ENCODE results near the gene BTAF1. TPM values are rescaled to one million over a fixed set of nuclear protein-coding genes. Genes with fewer than 3 reads are reported as not detected.
"Not testable (repeated sequence)": the region's sequence is repeated elsewhere in the genome, so short reads cannot be mapped to it uniquely, and the experiment has no call there.

BTAF1 gene
- polyA plus RNA-seq, 1 donor (not counting 4 experiments of a cell fraction or from before 2014, with no cell fraction given): 42.9 TPM

- no peaks in the 10 kb centered on the region for H4K20me1 ChIP-seq (ENCODE audit: control insufficient read depth, extremely low read depth, insufficient read depth, low read length)
- H3K79me2 ChIP-seq (ENCODE audit: control insufficient read depth, insufficient read depth, low read length): no peaks in the 10 kb centered on the region
- no peaks in the 10 kb centered on the region for H3K27me3 ChIP-seq (ENCODE audit: control insufficient read depth, extremely low read depth, insufficient read depth, low read length)
- no peak overlapping the region for H3K27ac ChIP-seq (ENCODE audit: control insufficient read depth, insufficient read depth, low read length)
- H3K36me3 ChIP-seq (ENCODE audit: control insufficient read depth in 2 of 2, extremely low read depth in 1 of 2, insufficient read depth in 2 of 2, low read length in 2 of 2): peaks cover 4 to 9% of the 10 kb centered on the region in 2 experiments
- DNase-seq (ENCODE audit: low read depth, low spot score): no peak
- H3K9me3 ChIP-seq (ENCODE audit: control insufficient read depth, low read depth, low read length): no peaks in the 10 kb centered on the region
- no peak overlapping the region for H3K4me2 ChIP-seq (ENCODE audit: control insufficient read depth, extremely low read depth, insufficient read depth, low read depth, low read length)
- H2AFZ ChIP-seq (ENCODE audit: control insufficient read depth, low read length): no peak overlapping the region
- H3K9me1 ChIP-seq (ENCODE audit: control insufficient read depth, extremely low read depth, insufficient read depth, low read length): no peaks in the 10 kb centered on the region
- no peak for FAIRE-seq
- no peak overlapping the region for H3K9ac ChIP-seq (ENCODE audit: control insufficient read depth, extremely low read depth, insufficient read depth, low read length)
- no peak overlapping the region for H3K4me3 ChIP-seq (ENCODE audit: control insufficient read depth in 2 of 3, extremely low read depth in 1 of 3, insufficient read depth in 2 of 3, low read depth in 1 of 3, low read length in 3 of 3)
- TF ChIP-seq EZH2 (IDR thresholded peaks at IDR 0.05; ENCODE audit: low read length): no peak
- TF ChIP-seq, protein P1, sequence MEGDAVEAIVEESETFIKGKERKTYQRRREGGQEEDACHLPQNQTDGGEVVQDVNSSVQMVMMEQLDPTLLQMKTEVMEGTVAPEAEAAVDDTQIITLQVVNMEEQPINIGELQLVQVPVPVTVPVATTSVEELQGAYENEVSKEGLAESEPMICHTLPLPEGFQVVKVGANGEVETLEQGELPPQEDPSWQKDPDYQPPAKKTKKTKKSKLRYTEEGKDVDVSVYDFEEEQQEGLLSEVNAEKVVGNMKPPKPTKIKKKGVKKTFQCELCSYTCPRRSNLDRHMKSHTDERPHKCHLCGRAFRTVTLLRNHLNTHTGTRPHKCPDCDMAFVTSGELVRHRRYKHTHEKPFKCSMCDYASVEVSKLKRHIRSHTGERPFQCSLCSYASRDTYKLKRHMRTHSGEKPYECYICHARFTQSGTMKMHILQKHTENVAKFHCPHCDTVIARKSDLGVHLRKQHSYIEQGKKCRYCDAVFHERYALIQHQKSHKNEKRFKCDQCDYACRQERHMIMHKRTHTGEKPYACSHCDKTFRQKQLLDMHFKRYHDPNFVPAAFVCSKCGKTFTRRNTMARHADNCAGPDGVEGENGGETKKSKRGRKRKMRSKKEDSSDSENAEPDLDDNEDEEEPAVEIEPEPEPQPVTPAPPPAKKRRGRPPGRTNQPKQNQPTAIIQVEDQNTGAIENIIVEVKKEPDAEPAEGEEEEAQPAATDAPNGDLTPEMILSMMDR (optimal IDR thresholded peaks at IDR 0.05 in 1 of 3, IDR thresholded peaks at IDR 0.05 in 1 of 3, conservative IDR thresholded peaks at IDR 0.05 in 1 of 3; ENCODE audit: extremely low read depth in 1 of 3, insufficient read depth in 2 of 3, low read length in 3 of 3): no peak
- H3K4me1 ChIP-seq (ENCODE audit: control insufficient read depth, extremely low read depth, insufficient read depth, low read length): no peaks in the 10 kb centered on the region
- dilution Hi-C loops (cut with MboI; ENCODE audit: extremely low pct_ligation_motif_present, low sequenced_read_pairs): no loop called here
These were observed 108.0 kb downstream of the BTAF1 start for GRCh38 chr10:92031580-92031979.

GRCh38 chr10:92033070-92033469 is 109.5 kb downstream of the BTAF1 start:
- H3K4me3 ChIP-seq (ENCODE audit: control insufficient read depth in 2 of 3, extremely low read depth in 1 of 3, insufficient read depth in 2 of 3, low read depth in 1 of 3, low read length in 3 of 3); H3K4me1 ChIP-seq (ENCODE audit: control insufficient read depth, extremely low read depth, insufficient read depth, low read length); H3K9ac ChIP-seq (ENCODE audit: control insufficient read depth, extremely low read depth, insufficient read depth, low read length); H4K20me1 ChIP-seq (ENCODE audit: control insufficient read depth, extremely low read depth, insufficient read depth, low read length); dilution Hi-C loops (cut with MboI; ENCODE audit: extremely low pct_ligation_motif_present, low sequenced_read_pairs); H3K4me2 ChIP-seq (ENCODE audit: control insufficient read depth, extremely low read depth, insufficient read depth, low read depth, low read length); H2AFZ ChIP-seq (ENCODE audit: control insufficient read depth, low read length); DNase-seq (ENCODE audit: low read depth, low spot score); FAIRE-seq; H3K27ac ChIP-seq (ENCODE audit: control insufficient read depth, insufficient read depth, low read length); H3K9me3 ChIP-seq (ENCODE audit: control insufficient read depth, low read depth, low read length); H3K79me2 ChIP-seq (ENCODE audit: control insufficient read depth, insufficient read depth, low read length); H3K27me3 ChIP-seq (ENCODE audit: control insufficient read depth, extremely low read depth, insufficient read depth, low read length); H3K9me1 ChIP-seq (ENCODE audit: control insufficient read depth, extremely low read depth, insufficient read depth, low read length); H3K36me3 ChIP-seq (ENCODE audit: control insufficient read depth in 2 of 2, extremely low read depth in 1 of 2, insufficient read depth in 2 of 2, low read length in 2 of 2): not testable (repeated sequence)

GRCh38 chr10:92038949-92039348 is 115.4 kb downstream of the BTAF1 start:
- TF ChIP-seq EZH2 (IDR thresholded peaks at IDR 0.05; ENCODE audit: low read length): no peak
- TF ChIP-seq, protein P1 (optimal IDR thresholded peaks at IDR 0.05 in 1 of 3, IDR thresholded peaks at IDR 0.05 in 1 of 3, conservative IDR thresholded peaks at IDR 0.05 in 1 of 3; ENCODE audit: extremely low read depth in 1 of 3, insufficient read depth in 2 of 3, low read length in 3 of 3): no peak
- H2AFZ ChIP-seq (ENCODE audit: control insufficient read depth, low read length): no peak overlapping the region
- H3K9me3 ChIP-seq (ENCODE audit: control insufficient read depth, low read depth, low read length): no peaks in the 10 kb centered on the region
- no peaks in the 10 kb centered on the region for H3K79me2 ChIP-seq (ENCODE audit: control insufficient read depth, insufficient read depth, low read length)
- no peaks in the 10 kb centered on the region for H3K4me1 ChIP-seq (ENCODE audit: control insufficient read depth, extremely low read depth, insufficient read depth, low read length)
- no peak overlapping the region for H3K9ac ChIP-seq (ENCODE audit: control insufficient read depth, extremely low read depth, insufficient read depth, low read length)
- no peak for FAIRE-seq
- H3K27ac ChIP-seq (ENCODE audit: control insufficient read depth, insufficient read depth, low read length): no peak overlapping the region
- no peaks in the 10 kb centered on the region for H3K36me3 ChIP-seq (ENCODE audit: control insufficient read depth in 2 of 2, extremely low read depth in 1 of 2, insufficient read depth in 2 of 2, low read length in 2 of 2)
- no peaks in the 10 kb centered on the region for H3K27me3 ChIP-seq (ENCODE audit: control insufficient read depth, extremely low read depth, insufficient read depth, low read length)
- dilution Hi-C loops (cut with MboI; ENCODE audit: extremely low pct_ligation_motif_present, low sequenced_read_pairs): no loop called here
- DNase-seq (ENCODE audit: low read depth, low spot score): no peak
- H3K9me1 ChIP-seq (ENCODE audit: control insufficient read depth, extremely low read depth, insufficient read depth, low read length): no peaks in the 10 kb centered on the region
- no peak overlapping the region for H3K4me3 ChIP-seq (ENCODE audit: control insufficient read depth in 2 of 3, extremely low read depth in 1 of 3, insufficient read depth in 2 of 3, low read depth in 1 of 3, low read length in 3 of 3)
- no peak overlapping the region for H3K4me2 ChIP-seq (ENCODE audit: control insufficient read depth, extremely low read depth, insufficient read depth, low read depth, low read length)
- H4K20me1 ChIP-seq (ENCODE audit: control insufficient read depth, extremely low read depth, insufficient read depth, low read length): no peaks in the 10 kb centered on the region

Measured in keratinocyte (primary cell).